K562 (cell line): ENCODE data around the gene RAB31. TPM values are rescaled to one million over a fixed set of nuclear protein-coding genes. Genes with fewer than 3 reads are reported as not detected.

ENCODE experiments used
- ATAC-seq: fragments of 200-7000 bp; cut with Tn5 transposase; 3 replicates; pipeline ENCODE4 v1.9.1; 2020; ENCODE audit warnings: moderate library complexity
- BruUV-seq: library from RNA; stranded (reverse); fragments of 400-500 nt; replicated peaks from 2 replicates; lab custom pipeline; 2021; lab: Mats Ljungman, UMichigan
- CTCF ChIA-PET: fragments of 300-600 bp; formaldehyde crosslinking; extraction: SDS; loops from one replicate; lab custom pipeline; 2021; ENCODE audit warnings: low intra/inter-chr PET ratio; lab: Yijun Ruan, JAX
- POLR2A ChIA-PET: fragments of 300-600, 350-650 bp; sonication (Branson Sonifier 250); formaldehyde crosslinking; extraction: SDS; loops from one replicate; lab custom pipeline; 2021; ENCODE audit warnings: antibody characterized with exemption, inconsistent platforms; lab: Yijun Ruan, JAX
- DNase-seq, 4 experiments: peaks; one replicate each; pipeline versions ENCODE4 v3.0.0 to v3.0.0-alpha.2; 2011 to 2018; ENCODE audit warnings: low spot score in 3 of 4, mixed read lengths in 3 of 4; ENCODE audit errors: extremely low read depth in 1 of 4
- FAIRE-seq: peaks from 2 replicates; lab custom pipeline; 2011; peaks lifted over from hg19 to GRCh38; lab: Jason Lieb, UNC
- H2AFZ ChIP-seq: 2 replicates; pipeline ENCODE4 v1.6.0; 2011; ENCODE audit warnings: low read depth, low read length, control low read depth, inconsistent platforms
- H3K27ac ChIP-seq: fragments of 200-600 bp; 3 replicates; pipeline ENCODE4 v1.8.0; 2011; ENCODE audit warnings: low read depth, mild to moderate bottlenecking, control low read depth, inconsistent platforms, low read length, moderate library complexity, mixed read lengths; ENCODE audit errors: extremely low read depth
- H3K27me3 ChIP-seq, 2 experiments: fragments of 300-600 bp in 1 of 2; 2 replicates in 1 of 2; 3 replicates in 1 of 2; pipeline versions ENCODE4 v1.6.0 to v1.8.0; 2011; ENCODE audit warnings: inconsistent platforms in 2 of 2, low read length in 2 of 2, mild to moderate bottlenecking in 1 of 2, mixed read lengths in 1 of 2, moderate library complexity in 1 of 2; ENCODE audit not compliant: control insufficient read depth in 2 of 2, insufficient read depth in 2 of 2
- H3K36me3 ChIP-seq: fragments of 300-600 bp; 3 replicates; pipeline ENCODE4 v1.8.0; 2011; ENCODE audit warnings: mild to moderate bottlenecking, low read length, inconsistent platforms; ENCODE audit not compliant: control insufficient read depth, insufficient read depth
- H3K4me1 ChIP-seq, 2 experiments: fragments of 200-600 bp in 1 of 2; replicated peaks in 1 of 2; 2 replicates in 1 of 2; 3 replicates in 1 of 2; pipeline versions ENCODE4 v1.5.1 to v1.8.0; 2011; ENCODE audit warnings: inconsistent platforms in 2 of 2, low read length in 2 of 2, mild to moderate bottlenecking in 1 of 2, mixed read lengths in 1 of 2, moderate library complexity in 1 of 2; ENCODE audit not compliant: control insufficient read depth in 2 of 2, insufficient read depth in 2 of 2
- H3K4me2 ChIP-seq: 2 replicates; pipeline ENCODE4 v1.6.1; 2011; ENCODE audit warnings: low read length, control low read depth, inconsistent platforms, mixed read lengths; ENCODE audit not compliant: insufficient read depth
- H3K4me3 ChIP-seq: fragments of 200-600 bp; sonication (generic), shearing (Covaris generic); 2 replicates; pipeline ENCODE4 v1.5.1; 2016; ENCODE audit warnings: control low read depth, inconsistent platforms
- H3K79me2 ChIP-seq: fragments of 200-600 bp; 3 replicates; pipeline ENCODE4 v1.8.0; 2011; ENCODE audit warnings: low read length, inconsistent platforms; ENCODE audit not compliant: control insufficient read depth, insufficient read depth
- H3K9ac ChIP-seq, 2 experiments: 2 replicates each; pipeline versions ENCODE4 v1.6.0 to v1.6.1; 2011; ENCODE audit warnings: low read depth in 2 of 2, low read length in 2 of 2, control low read depth in 1 of 2, inconsistent platforms in 1 of 2, mild to moderate bottlenecking in 1 of 2, mixed read lengths in 1 of 2; ENCODE audit not compliant: insufficient read depth in 1 of 2
- H3K9me1 ChIP-seq: one replicate; pipeline ENCODE4 v1.6.0; 2011; ENCODE audit warnings: inconsistent platforms, mild to moderate bottlenecking, low read length, moderate library complexity; ENCODE audit not compliant: control insufficient read depth, insufficient read depth
- H3K9me3 ChIP-seq: replicated peaks from 2 replicates; pipeline ENCODE4 v1.5.1; 2011; ENCODE audit warnings: low read depth, low read length, inconsistent platforms; ENCODE audit not compliant: control insufficient read depth, insufficient read depth
- H4K20me1 ChIP-seq: replicated peaks from 2 replicates; pipeline ENCODE4 v1.6.1; 2011; ENCODE audit warnings: low read length, inconsistent platforms, mixed read lengths; ENCODE audit not compliant: control insufficient read depth, insufficient read depth
- CUX1 ChIP-seq: fragments of 200-800 bp; sonication (Bioruptor generic); IDR thresholded peaks from 2 replicates; pipeline ENCODE4 v1.6.1; 2016; ENCODE audit warnings: missing genetic modification characterization, missing compliant biosample characterization
- FOXA3 ChIP-seq, 2 experiments: fragments of 450-650 bp in 1 of 2; sonication (generic) in 1 of 2; formaldehyde crosslinking; IDR thresholded peaks in 1 of 2; conservative IDR thresholded peaks in 1 of 2; 2 replicates each; pipeline versions ENCODE4 v1.4.0 to v1.8.0; 2020 to 2022; ENCODE audit warnings: mild to moderate bottlenecking in 2 of 2, missing genetic modification reagents in 1 of 2
- L3MBTL2 ChIP-seq: fragments of 450-650 bp; IDR thresholded peaks from 2 replicates; pipeline ENCODE4 v1.6.1; 2016; ENCODE audit warnings: mild to moderate bottlenecking, moderate library complexity
- NR2C2 ChIP-seq, 2 experiments: fragments of 200-800 bp in 1 of 2; sonication (Bioruptor generic) in 1 of 2; sonication (generic) in 1 of 2; formaldehyde crosslinking in 1 of 2; IDR thresholded peaks; 2 replicates each; pipeline versions ENCODE4 v1.6.1 to v1.8.0; 2016 to 2022; ENCODE audit warnings: mild to moderate bottlenecking in 1 of 2, missing compliant biosample characterization in 1 of 2, missing genetic modification characterization in 1 of 2, missing genetic modification reagents in 1 of 2
- ZC3H8 ChIP-seq: fragments of 450-650 bp; IDR thresholded peaks from 2 replicates; pipeline ENCODE4 v1.6.1; 2017
- ZNF77 ChIP-seq: fragments of 250-450 bp; sonication (Bioruptor Pico); IDR thresholded peaks from 2 replicates; pipeline ENCODE4 v1.5.0; 2020
- WGBS: fragments of 100-300 bp; shearing (Covaris generic); methylation state at CpG from one replicate; pipeline ENCODE4 v1.1.6; 2016; ENCODE audit warnings: low coverage, mixed read lengths; ENCODE audit not compliant: insufficient coverage; ENCODE audit errors: missing lambda C conversion rate; 5-methylcytosine and 5-hydroxymethylcytosine counted together
- in situ Hi-C: fragments of 300-500 bp; cut with MboI; formaldehyde crosslinking; loops from 4 replicates; pipeline ENCODE4 v1.15.0; 2018; ENCODE audit warnings: inconsistent platforms, mixed read lengths
- intact Hi-C: fragments of 100-400 bp; cut with micrococcal nuclease; formaldehyde crosslinking; loops from 2 replicates; pipeline ENCODE4 v1.14.2; 2022
- polyA plus RNA-seq, 8 experiments: library from polyadenylated mRNA; depleted of rRNA in 4 of 8; stranded (reverse) in 5 of 8; unstranded in 3 of 8; fragments of >200 nt; fragmentation: Nextera tagmentation in 2 of 8; fragmentation: Illumina TruSeq in 1 of 8; extraction: Ambion mirVana in 2 of 8; extraction: Trizol in 1 of 8; gene quantifications; 2 replicates each; pipeline versions ENCODE4 v1.2.1 to v1.2.3, GENCODE V29; 2011 to 2014; ENCODE audit warnings: inconsistent platforms in 1 of 8, missing spikeins in 1 of 8
- total RNA-seq, 7 experiments: library from RNA; depleted of rRNA in 6 of 7; stranded (reverse); fragments of >200 nt in 6 of 7; fragmentation: Illumina TruSeq in 2 of 7; extraction: Trizol in 2 of 7; gene quantifications; 2 replicates each; pipeline versions ENCODE4 v1.2.1 to v1.2.3, GENCODE V29; 2011 to 2021; ENCODE audit warnings: low replicate concordance in 1 of 7
- TF ChIP-seq, protein P1 (sequence below): sonication (generic); formaldehyde crosslinking; IDR thresholded peaks from 2 replicates; pipeline ENCODE4 v1.8.1; 2023; ENCODE audit warnings: missing genetic modification reagents, mild to moderate bottlenecking, borderline replicate concordance
- TF ChIP-seq, protein P2 (sequence below): fragments of 450-650 bp; IDR thresholded peaks from 2 replicates; pipeline ENCODE4 v1.6.1; 2016

RAB31 gene
- total and polyA plus RNA-seq, 9 of the 15 experiments (the other 6 are each of a cell fraction or from before 2014, with no cell fraction given), result 20.7 to 70.4 (median 41.3) TPM

DNA sequence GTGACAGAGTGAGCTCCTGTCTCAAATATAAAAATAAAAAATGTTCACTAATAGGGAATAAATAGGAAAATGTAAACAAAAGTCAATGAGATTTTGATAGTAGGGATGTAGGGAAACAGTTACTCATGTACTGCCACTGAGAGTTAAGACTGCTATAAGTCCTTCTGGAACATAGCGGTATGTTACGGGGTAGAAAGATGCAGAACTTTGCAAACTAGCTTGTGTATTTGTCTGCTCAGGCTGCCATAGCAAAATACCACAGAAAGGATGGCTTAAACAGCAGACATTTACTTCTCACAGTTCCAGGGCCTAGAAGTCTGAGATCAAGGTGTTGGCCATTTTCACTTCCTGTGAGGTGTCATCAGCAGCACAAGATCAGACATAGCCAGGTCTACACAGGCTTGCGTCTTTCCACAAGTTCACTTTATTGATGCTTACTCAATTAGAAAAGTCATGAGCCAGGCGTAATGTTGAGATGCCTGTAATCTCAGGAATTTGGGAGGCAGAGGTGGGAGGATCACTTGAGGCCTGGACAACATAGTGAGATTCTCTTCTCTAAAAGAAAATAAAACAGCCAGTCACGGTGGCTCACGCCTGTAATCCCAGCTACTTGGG lies 186.5 kb downstream of the RAB31 start (continued):
- TF ChIP-seq ZC3H8 (no peak), FOXA3 (CRISPR knock-in tag; conservative IDR thresholded peaks at IDR 0.05 in 1 of 2, IDR thresholded peaks at IDR 0.05 in 1 of 2) (0 out of 4 replicates have a peak, but pooled peaks of 1 of the 2 experiments have one; percentile 33)
- TF ChIP-seq, protein P1, sequence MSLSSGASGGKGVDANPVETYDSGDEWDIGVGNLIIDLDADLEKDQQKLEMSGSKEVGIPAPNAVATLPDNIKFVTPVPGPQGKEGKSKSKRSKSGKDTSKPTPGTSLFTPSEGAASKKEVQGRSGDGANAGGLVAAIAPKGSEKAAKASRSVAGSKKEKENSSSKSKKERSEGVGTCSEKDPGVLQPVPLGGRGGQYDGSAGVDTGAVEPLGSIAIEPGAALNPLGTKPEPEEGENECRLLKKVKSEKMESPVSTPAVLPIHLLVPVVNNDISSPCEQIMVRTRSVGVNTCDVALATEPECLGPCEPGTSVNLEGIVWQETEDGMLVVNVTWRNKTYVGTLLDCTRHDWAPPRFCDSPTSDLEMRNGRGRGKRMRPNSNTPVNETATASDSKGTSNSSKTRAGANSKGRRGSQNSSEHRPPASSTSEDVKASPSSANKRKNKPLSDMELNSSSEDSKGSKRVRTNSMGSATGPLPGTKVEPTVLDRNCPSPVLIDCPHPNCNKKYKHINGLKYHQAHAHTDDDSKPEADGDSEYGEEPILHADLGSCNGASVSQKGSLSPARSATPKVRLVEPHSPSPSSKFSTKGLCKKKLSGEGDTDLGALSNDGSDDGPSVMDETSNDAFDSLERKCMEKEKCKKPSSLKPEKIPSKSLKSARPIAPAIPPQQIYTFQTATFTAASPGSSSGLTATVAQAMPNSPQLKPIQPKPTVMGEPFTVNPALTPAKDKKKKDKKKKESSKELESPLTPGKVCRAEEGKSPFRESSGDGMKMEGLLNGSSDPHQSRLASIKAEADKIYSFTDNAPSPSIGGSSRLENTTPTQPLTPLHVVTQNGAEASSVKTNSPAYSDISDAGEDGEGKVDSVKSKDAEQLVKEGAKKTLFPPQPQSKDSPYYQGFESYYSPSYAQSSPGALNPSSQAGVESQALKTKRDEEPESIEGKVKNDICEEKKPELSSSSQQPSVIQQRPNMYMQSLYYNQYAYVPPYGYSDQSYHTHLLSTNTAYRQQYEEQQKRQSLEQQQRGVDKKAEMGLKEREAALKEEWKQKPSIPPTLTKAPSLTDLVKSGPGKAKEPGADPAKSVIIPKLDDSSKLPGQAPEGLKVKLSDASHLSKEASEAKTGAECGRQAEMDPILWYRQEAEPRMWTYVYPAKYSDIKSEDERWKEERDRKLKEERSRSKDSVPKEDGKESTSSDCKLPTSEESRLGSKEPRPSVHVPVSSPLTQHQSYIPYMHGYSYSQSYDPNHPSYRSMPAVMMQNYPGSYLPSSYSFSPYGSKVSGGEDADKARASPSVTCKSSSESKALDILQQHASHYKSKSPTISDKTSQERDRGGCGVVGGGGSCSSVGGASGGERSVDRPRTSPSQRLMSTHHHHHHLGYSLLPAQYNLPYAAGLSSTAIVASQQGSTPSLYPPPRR (CRISPR knock-in tag), result no peak

DNA sequence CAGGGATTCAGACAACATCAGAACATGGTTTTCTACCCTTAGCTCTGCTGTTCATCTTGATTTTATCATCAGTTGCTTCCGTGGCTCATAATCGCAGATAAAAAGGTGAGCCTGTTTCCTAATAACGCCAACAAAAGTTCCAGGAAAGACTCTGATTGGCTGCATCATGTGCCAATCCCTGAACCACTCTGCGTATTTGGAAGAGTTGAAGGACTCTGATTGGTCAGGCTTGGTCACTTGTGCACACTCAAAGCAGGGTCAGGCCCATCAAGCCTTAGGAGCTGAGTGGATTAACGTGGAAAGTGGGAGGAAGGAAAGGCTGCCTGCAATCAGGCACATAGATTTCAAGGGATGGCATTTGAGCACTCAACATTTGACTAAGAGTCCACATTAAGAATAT lies 189.0 kb downstream of the RAB31 start:
- intact Hi-C loops, result no loop called here
- H3K27me3 ChIP-seq, result no peaks in the 10 kb centered on the region
- H2AFZ ChIP-seq, result peak overlapping the region; percentile 34
- no peaks in the 10 kb centered on the region for H3K9me1 ChIP-seq
- H3K4me3 ChIP-seq, result no peak overlapping the region
- H4K20me1 ChIP-seq, result no peaks in the 10 kb centered on the region
- FAIRE-seq (peak; percentile 42), DNase-seq (peak; percentile 59 to 66 (median 63)), ATAC-seq (0 out of 3 replicates have a peak, but pooled peaks have one; percentile 7)
- 40% methylated on average over 5 of the region's 5 CpGs for WGBS
- H3K9me3 ChIP-seq, result no peaks in the 10 kb centered on the region
- no peak overlapping the region for H3K4me2 ChIP-seq
- no TSS peak for BruUV-seq
- no peak overlapping the region for H3K9ac ChIP-seq
- H3K27ac ChIP-seq, result peak overlapping the region; percentile 7; the same call in 2 of the 3 replicates
- H3K4me1 ChIP-seq, result peaks cover 26 to 62% of the 10 kb centered on the region in 2 experiments
- H3K36me3 ChIP-seq, result no peaks in the 10 kb centered on the region; the same call in 2 of the 3 replicates
- in situ Hi-C loops, result no loop called here
- H3K79me2 ChIP-seq, result no peaks in the 10 kb centered on the region; the same call in 2 of the 3 replicates
- ChIA-PET CTCF (no interaction called here), POLR2A (interaction anchor here (1.0 to 2.6 kb wide), 3 partner anchors 9 to 98 kb away, joined by 3 to 12 read pairs (median 3); no protein-coding TSS in a partner anchor)
- TF ChIP-seq CUX1 (CRISPR knock-in tag) (no peak), L3MBTL2 (no peak), NR2C2 (CRISPR knock-in tag; IDR thresholded peaks at IDR 0.05) (no peak), NR2C2 (tag; IDR thresholded peaks at IDR 0.05) (no peak), ZNF77 (no peak)
- TF ChIP-seq, protein P2, sequence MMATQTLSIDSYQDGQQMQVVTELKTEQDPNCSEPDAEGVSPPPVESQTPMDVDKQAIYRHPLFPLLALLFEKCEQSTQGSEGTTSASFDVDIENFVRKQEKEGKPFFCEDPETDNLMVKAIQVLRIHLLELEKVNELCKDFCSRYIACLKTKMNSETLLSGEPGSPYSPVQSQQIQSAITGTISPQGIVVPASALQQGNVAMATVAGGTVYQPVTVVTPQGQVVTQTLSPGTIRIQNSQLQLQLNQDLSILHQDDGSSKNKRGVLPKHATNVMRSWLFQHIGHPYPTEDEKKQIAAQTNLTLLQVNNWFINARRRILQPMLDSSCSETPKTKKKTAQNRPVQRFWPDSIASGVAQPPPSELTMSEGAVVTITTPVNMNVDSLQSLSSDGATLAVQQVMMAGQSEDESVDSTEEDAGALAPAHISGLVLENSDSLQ, result peak; percentile 96
